HFFc6 (cell line): ENCODE results near the gene AOPEP. TPM values are rescaled to one million over a fixed set of nuclear protein-coding genes. Genes with fewer than 3 reads are reported as not detected.
A peak's percentile ranks its signal among the peaks of the same experiment; 100 is the strongest.

Source experiments
- DNase-seq: peaks from one replicate; pipeline ENCODE4 v3.0.0-alpha.2; 2018
- H3K27ac Mint-ChIP-seq: 2 replicates; pipeline ENCODE4 v1.8.0; 2020; ENCODE audit warnings: mild to moderate bottlenecking, mixed read lengths
- H3K27me3 Mint-ChIP-seq: 2 replicates; pipeline ENCODE4 v1.8.0; 2021; ENCODE audit warnings: mild to moderate bottlenecking, moderate library complexity, mixed read lengths; ENCODE audit not compliant: insufficient read depth
- H3K36me3 Mint-ChIP-seq: 2 replicates; pipeline ENCODE4 v1.8.0; 2021; ENCODE audit warnings: low read depth, mixed read lengths
- H3K4me1 Mint-ChIP-seq: 2 replicates; pipeline ENCODE4 v1.8.0; 2020; ENCODE audit warnings: low read depth, mixed read lengths
- H3K4me3 Mint-ChIP-seq: 2 replicates; pipeline ENCODE4 v1.8.0; 2020; ENCODE audit warnings: mild to moderate bottlenecking, moderate library complexity, mixed read lengths
- H3K9me3 Mint-ChIP-seq: 2 replicates; pipeline ENCODE4 v1.8.0; 2020; ENCODE audit warnings: mild to moderate bottlenecking, mixed read lengths
- total RNA-seq, 6 experiments: library from RNA; stranded (reverse); fragmentation: NEBNext Ultra II Directional; extraction: Animal tissue kit (Norgen Biotek cat#: 25700); gene quantifications; 2 replicates in 1 of 6; 3 replicates in 5 of 6; pipeline ENCODE4 v1.2.3, GENCODE V29; 2021
- TF ChIP-seq, protein P1 (sequence below): fragments of 200-600 bp; sonication (generic); IDR thresholded peaks from 2 replicates; pipeline ENCODE4 v1.5.0; 2021; ENCODE audit warnings: antibody characterized with exemption, mild to moderate bottlenecking

Gene AOPEP
- total RNA-seq, 6 experiments from 2014 or later = 32.2 to 46.6 (median 36.3) TPM

DNA sequence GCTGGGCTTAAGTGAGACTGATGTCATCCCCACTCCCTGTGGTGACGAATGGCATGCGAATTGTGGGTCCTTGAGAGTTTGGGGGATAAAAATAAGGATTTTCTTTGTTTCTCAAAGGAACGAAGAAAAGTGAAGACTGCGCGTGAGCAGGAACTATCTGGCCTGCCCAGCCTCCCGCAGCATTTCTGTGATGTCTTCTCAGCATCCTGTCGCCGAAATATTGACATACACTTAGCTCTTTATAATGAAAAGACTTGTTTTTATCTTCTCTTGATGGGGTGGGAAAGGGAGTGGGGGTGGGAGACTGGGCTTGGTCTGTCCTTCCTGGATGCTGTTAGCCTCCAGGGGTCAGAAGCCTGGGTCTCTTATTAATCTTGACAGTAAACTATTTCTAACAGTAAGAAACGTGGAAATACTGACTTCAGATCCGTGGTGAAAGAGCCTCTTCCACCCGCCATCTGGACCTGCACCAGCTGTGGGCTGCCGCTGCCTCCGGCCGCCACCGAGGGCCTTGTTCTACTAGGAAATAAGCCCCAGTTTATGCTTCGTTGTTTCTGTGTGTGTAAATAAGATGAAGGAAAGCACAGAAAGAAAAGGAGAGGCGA lies 351.4 kb downstream of the AOPEP start:
- Mint-ChIP-seq H3K4me1 (peaks cover 4% of the 10 kb centered on the region; the same call in 1 of the 2 replicates), H3K27ac (peak overlapping the region; percentile 40; the same call in 1 of the 2 replicates), H3K27me3 (peaks cover 2% of the 10 kb centered on the region), H3K9me3 (no peaks in the 10 kb centered on the region), H3K36me3 (peaks cover 26% of the 10 kb centered on the region), H3K4me3 (no peak overlapping the region)
- no peak for DNase-seq
- TF ChIP-seq, protein P1, sequence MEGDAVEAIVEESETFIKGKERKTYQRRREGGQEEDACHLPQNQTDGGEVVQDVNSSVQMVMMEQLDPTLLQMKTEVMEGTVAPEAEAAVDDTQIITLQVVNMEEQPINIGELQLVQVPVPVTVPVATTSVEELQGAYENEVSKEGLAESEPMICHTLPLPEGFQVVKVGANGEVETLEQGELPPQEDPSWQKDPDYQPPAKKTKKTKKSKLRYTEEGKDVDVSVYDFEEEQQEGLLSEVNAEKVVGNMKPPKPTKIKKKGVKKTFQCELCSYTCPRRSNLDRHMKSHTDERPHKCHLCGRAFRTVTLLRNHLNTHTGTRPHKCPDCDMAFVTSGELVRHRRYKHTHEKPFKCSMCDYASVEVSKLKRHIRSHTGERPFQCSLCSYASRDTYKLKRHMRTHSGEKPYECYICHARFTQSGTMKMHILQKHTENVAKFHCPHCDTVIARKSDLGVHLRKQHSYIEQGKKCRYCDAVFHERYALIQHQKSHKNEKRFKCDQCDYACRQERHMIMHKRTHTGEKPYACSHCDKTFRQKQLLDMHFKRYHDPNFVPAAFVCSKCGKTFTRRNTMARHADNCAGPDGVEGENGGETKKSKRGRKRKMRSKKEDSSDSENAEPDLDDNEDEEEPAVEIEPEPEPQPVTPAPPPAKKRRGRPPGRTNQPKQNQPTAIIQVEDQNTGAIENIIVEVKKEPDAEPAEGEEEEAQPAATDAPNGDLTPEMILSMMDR = no peak

DNA sequence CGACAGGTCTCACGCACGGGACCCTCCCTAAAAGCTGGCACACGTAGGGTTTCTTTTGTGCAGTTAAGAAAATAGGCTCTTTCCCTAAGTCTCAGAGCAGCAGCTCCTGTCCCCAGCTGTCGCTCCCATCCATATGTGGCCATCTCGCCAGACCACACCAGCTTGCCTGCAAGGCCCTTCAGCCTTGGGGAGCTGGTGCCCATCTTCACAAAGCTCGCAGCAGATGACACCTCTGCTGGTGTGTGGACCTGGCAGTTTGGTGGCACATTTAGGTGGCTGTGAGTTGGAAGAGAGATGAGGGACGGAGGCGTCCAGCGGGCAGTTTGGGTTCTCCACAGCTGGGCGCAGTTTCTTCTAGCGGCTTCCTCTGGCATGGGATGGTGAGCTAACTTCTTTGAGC lies 352.0 kb downstream of the AOPEP start:
- peaks cover 2% of the 10 kb centered on the region for H3K27me3 Mint-ChIP-seq
- TF ChIP-seq, protein P1 = no peak
- peak overlapping the region; percentile 29; the same call in 1 of the 2 replicates for H3K27ac Mint-ChIP-seq
- no peaks in the 10 kb centered on the region; the same call in 1 of the 2 replicates for H3K4me1 Mint-ChIP-seq
- peaks cover 32% of the 10 kb centered on the region for H3K36me3 Mint-ChIP-seq
- no peaks in the 10 kb centered on the region for H3K9me3 Mint-ChIP-seq
- no peak for DNase-seq
- H3K4me3 Mint-ChIP-seq = no peak overlapping the region

DNA sequence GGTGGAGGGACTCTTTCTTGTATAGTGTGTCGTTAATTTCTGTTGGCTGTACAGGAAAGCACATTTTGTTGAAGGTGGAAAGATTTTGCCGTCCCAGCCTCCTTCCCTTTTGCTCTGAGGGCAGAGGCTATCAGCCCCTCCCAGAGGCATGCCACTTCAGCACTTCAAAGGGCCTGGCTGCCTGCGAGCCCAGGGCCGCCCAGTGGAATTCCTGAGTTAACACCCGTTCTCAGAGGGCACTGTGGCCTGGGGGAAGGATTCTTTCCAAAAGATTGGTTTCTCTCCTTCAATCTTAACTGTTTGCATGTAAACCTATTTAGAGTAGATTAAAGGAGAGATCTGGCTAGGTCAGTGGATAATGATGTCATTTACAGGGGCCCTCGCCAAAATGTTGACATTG lies 352.4 kb downstream of the AOPEP start:
- H3K9me3 Mint-ChIP-seq = no peaks in the 10 kb centered on the region
- no peaks in the 10 kb centered on the region; the same call in 1 of the 2 replicates for H3K4me1 Mint-ChIP-seq
- TF ChIP-seq, protein P1 = no peak
- peak overlapping the region; percentile 29; the same call in 1 of the 2 replicates for H3K27ac Mint-ChIP-seq
- peaks cover 2% of the 10 kb centered on the region for H3K27me3 Mint-ChIP-seq
- H3K36me3 Mint-ChIP-seq = peaks cover 36% of the 10 kb centered on the region
- DNase-seq = no peak
- no peak overlapping the region for H3K4me3 Mint-ChIP-seq

DNA sequence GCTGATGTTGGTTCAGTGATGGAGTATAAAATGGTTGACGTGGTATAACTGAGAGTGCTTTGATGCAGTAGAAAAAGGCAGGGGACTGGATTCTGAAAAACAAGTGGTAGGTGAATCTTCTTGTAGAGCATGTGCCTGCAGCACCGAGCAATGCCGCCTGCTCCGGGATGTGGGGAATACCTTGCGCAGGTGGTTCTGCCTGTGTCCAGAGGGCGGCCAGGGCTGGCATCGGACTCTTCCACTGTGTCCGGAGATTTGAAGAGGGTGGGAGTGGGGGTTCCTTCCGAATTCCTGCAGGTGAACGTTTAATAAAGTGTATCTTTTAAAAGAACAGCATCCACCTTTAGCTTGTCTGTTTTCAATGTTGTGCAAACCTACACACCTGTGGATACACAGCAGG lies 353.0 kb downstream of the AOPEP start:
- Mint-ChIP-seq H3K4me1 (no peaks in the 10 kb centered on the region; the same call in 1 of the 2 replicates), H3K9me3 (no peaks in the 10 kb centered on the region), H3K4me3 (no peak overlapping the region), H3K36me3 (peaks cover 36% of the 10 kb centered on the region), H3K27ac (no peak overlapping the region), H3K27me3 (peaks cover 2% of the 10 kb centered on the region)
- no peak for DNase-seq
- TF ChIP-seq, protein P1 = no peak

DNA sequence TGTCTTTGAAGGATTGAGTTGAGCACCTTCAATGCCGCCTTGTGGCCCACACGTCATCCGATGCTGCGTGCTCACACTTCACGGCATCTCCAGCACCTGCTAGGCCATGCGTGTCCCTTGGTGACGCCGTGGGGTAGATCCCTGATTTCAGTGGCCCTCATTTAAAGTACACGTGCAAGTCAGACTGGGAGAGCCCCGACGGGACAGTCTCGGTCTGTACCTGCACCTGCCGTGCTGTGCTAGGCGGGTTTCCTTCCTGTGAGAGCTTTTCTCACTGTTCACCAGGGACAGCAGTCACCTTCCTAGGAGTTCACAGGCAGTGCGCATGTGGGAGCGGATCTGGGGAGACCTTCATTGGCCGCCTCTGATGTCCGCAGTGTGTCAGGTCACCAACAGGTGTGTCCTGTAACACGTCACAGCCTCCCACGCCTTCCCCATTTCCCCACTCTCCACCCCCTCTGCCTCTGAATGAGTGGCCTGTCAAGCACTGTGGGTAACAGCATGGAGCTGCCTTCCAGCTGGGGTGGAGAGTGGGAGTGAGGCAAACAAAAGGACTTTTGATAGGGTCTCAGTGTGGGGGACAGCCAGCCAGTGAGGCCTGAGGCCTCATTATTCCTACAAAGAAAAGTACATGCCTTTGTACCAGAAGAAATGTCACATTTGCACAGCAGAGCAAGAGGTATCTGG lies 354.6 kb downstream of the AOPEP start:
- Mint-ChIP-seq H3K27ac (peak overlapping the region; percentile 67; the same call in 1 of the 2 replicates), H3K4me1 (no peaks in the 10 kb centered on the region; the same call in 1 of the 2 replicates), H3K4me3 (no peak overlapping the region), H3K9me3 (no peaks in the 10 kb centered on the region), H3K36me3 (peaks cover 41% of the 10 kb centered on the region), H3K27me3 (peaks cover 2% of the 10 kb centered on the region)
- TF ChIP-seq, protein P1 = no peak
- no peak for DNase-seq
